Keratinocyte (primary cell): Measurements from ENCODE around the gene ZNF541. TPM values are rescaled to one million over a fixed set of nuclear protein-coding genes. Genes with fewer than 3 reads are reported as not detected.

ENCODE experiments used
- DNase-seq: peaks from one replicate; pipeline ENCODE4 v3.0.0-alpha.2; 2011; ENCODE audit warnings: low read depth, missing footprints, low spot score
- FAIRE-seq: peaks from 2 replicates; lab custom pipeline; 2011; peaks lifted over from hg19 to GRCh38; lab: Jason Lieb, UNC
- H2AFZ ChIP-seq: 2 replicates; pipeline ENCODE4 v1.6.0; 2012; ENCODE audit warnings: low read length, control low read depth, inconsistent platforms; ENCODE audit not compliant: control insufficient read depth
- H3K27ac ChIP-seq: 2 replicates; pipeline ENCODE4 v1.5.1; 2011; ENCODE audit warnings: low read length; ENCODE audit not compliant: control insufficient read depth, insufficient read depth
- H3K27me3 ChIP-seq: 3 replicates; pipeline ENCODE4 v1.6.0; 2011; ENCODE audit warnings: low read length; ENCODE audit not compliant: control insufficient read depth, insufficient read depth; ENCODE audit errors: extremely low read depth
- H3K36me3 ChIP-seq, 2 experiments: 2 replicates in 1 of 2; 3 replicates in 1 of 2; pipeline ENCODE4 v1.5.1; 2011; ENCODE audit warnings: low read length in 2 of 2, mild to moderate bottlenecking in 1 of 2; ENCODE audit not compliant: control insufficient read depth in 2 of 2, insufficient read depth in 2 of 2; ENCODE audit errors: extremely low read depth in 1 of 2
- H3K4me1 ChIP-seq: 3 replicates; pipeline ENCODE4 v1.5.1; 2011; ENCODE audit warnings: low read length; ENCODE audit not compliant: control insufficient read depth, insufficient read depth; ENCODE audit errors: extremely low read depth
- H3K4me2 ChIP-seq: 3 replicates; pipeline ENCODE4 v1.6.0; 2011; ENCODE audit warnings: low read depth, low read length; ENCODE audit not compliant: control insufficient read depth, insufficient read depth; ENCODE audit errors: extremely low read depth
- H3K4me3 ChIP-seq, 3 experiments: fragments of 200-600 bp in 1 of 3; sonication (generic) in 1 of 3; 2 replicates in 2 of 3; 3 replicates in 1 of 3; pipeline ENCODE4 v1.5.1; 2011 to 2016; ENCODE audit warnings: low read length in 3 of 3, mild to moderate bottlenecking in 3 of 3, control low read depth in 2 of 3, inconsistent platforms in 1 of 3, low read depth in 1 of 3, mixed read lengths in 1 of 3, mixed run types in 1 of 3, moderate library complexity in 1 of 3; ENCODE audit not compliant: control insufficient read depth in 2 of 3, insufficient read depth in 2 of 3; ENCODE audit errors: extremely low read depth in 1 of 3
- H3K79me2 ChIP-seq: 2 replicates; pipeline ENCODE4 v1.6.0; 2012; ENCODE audit warnings: low read length; ENCODE audit not compliant: control insufficient read depth, insufficient read depth
- H3K9ac ChIP-seq: 3 replicates; pipeline ENCODE4 v1.6.0; 2011; ENCODE audit warnings: low read length; ENCODE audit not compliant: control insufficient read depth, insufficient read depth; ENCODE audit errors: extremely low read depth
- H3K9me1 ChIP-seq: 3 replicates; pipeline ENCODE4 v1.6.0; 2011; ENCODE audit warnings: low read length; ENCODE audit not compliant: control insufficient read depth, insufficient read depth; ENCODE audit errors: extremely low read depth
- H3K9me3 ChIP-seq: 2 replicates; pipeline ENCODE4 v1.5.1; 2012; ENCODE audit warnings: low read depth, low read length; ENCODE audit not compliant: control insufficient read depth
- H4K20me1 ChIP-seq: 3 replicates; pipeline ENCODE4 v1.6.0; 2011; ENCODE audit warnings: low read length; ENCODE audit not compliant: control insufficient read depth, insufficient read depth; ENCODE audit errors: extremely low read depth
- EZH2 ChIP-seq: IDR thresholded peaks from one replicate; pipeline ENCODE4 v1.6.1; 2012; ENCODE audit warnings: inconsistent platforms, mild to moderate bottlenecking, low read length, moderate library complexity
- dilution Hi-C: fragments of 300-500 bp; cut with MboI; formaldehyde crosslinking; loops from one replicate; pipeline ENCODE4 v1.7.0; 2020; ENCODE audit warnings: low sequenced_read_pairs; ENCODE audit not compliant: extremely low pct_ligation_motif_present
- polyA plus RNA-seq, 5 experiments: library from polyadenylated mRNA; depleted of rRNA in 3 of 5; stranded (reverse) in 3 of 5; stranded (forward) in 1 of 5; unstranded in 1 of 5; fragments of >200 nt; gene quantifications; 1 replicate in 1 of 5; 2 replicates in 3 of 5; 3 replicates in 1 of 5; pipeline versions ENCODE4 v1.2.1 to v1.2.3, GENCODE V29; 2011 to 2012; ENCODE audit warnings: missing spikeins in 2 of 5, low read depth in 1 of 5, low replicate concordance in 1 of 5
- TF ChIP-seq, protein P1 (sequence below), 3 experiments: IDR thresholded peaks in 1 of 3; conservative IDR thresholded peaks in 1 of 3; optimal IDR thresholded peaks in 1 of 3; 2 replicates in 2 of 3; 3 replicates in 1 of 3; pipeline versions ENCODE3 to v1.5.1; 2011; ENCODE audit warnings: low read length in 3 of 3, mild to moderate bottlenecking in 3 of 3, moderate library complexity in 2 of 3, control low read depth in 1 of 3, inconsistent platforms in 1 of 3; ENCODE audit not compliant: insufficient read depth in 2 of 3; ENCODE audit errors: extremely low read depth in 1 of 3

Gene ZNF541
- polyA plus RNA-seq, 1 donor (not counting 4 experiments of a cell fraction or from before 2014, with no cell fraction given), result not detected

GRCh38 chr19:47615714-47616113 lies 42.8 kb upstream of the ZNF541 start:
- DNase-seq, result no peak
- no peaks in the 10 kb centered on the region for H3K9me3 ChIP-seq

GRCh38 chr19:47615230-47615629 lies 42.3 kb upstream of the ZNF541 start:
- H3K4me3 ChIP-seq, result no peak overlapping the region
- peaks cover 0 to 4% of the 10 kb centered on the region in 2 experiments for H3K36me3 ChIP-seq
- no peak overlapping the region for H3K4me2 ChIP-seq
- dilution Hi-C loops, result no loop called here
- no peak for DNase-seq
- H3K9me3 ChIP-seq, result no peaks in the 10 kb centered on the region
- no peak overlapping the region for H3K9ac ChIP-seq
- peaks cover 7% of the 10 kb centered on the region for H3K4me1 ChIP-seq
- H4K20me1 ChIP-seq, result peaks cover 14% of the 10 kb centered on the region
- FAIRE-seq, result no peak
- peaks cover 3% of the 10 kb centered on the region for H3K9me1 ChIP-seq
- TF ChIP-seq, protein P1, sequence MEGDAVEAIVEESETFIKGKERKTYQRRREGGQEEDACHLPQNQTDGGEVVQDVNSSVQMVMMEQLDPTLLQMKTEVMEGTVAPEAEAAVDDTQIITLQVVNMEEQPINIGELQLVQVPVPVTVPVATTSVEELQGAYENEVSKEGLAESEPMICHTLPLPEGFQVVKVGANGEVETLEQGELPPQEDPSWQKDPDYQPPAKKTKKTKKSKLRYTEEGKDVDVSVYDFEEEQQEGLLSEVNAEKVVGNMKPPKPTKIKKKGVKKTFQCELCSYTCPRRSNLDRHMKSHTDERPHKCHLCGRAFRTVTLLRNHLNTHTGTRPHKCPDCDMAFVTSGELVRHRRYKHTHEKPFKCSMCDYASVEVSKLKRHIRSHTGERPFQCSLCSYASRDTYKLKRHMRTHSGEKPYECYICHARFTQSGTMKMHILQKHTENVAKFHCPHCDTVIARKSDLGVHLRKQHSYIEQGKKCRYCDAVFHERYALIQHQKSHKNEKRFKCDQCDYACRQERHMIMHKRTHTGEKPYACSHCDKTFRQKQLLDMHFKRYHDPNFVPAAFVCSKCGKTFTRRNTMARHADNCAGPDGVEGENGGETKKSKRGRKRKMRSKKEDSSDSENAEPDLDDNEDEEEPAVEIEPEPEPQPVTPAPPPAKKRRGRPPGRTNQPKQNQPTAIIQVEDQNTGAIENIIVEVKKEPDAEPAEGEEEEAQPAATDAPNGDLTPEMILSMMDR (optimal IDR thresholded peaks at IDR 0.05 in 1 of 3, IDR thresholded peaks at IDR 0.05 in 1 of 3, conservative IDR thresholded peaks at IDR 0.05 in 1 of 3; ENCODE audit: extremely low read depth in 1 of 3, insufficient read depth in 2 of 3, low read length in 3 of 3), result no peak
- TF ChIP-seq EZH2, result no peak
- peaks cover 91% of the 10 kb centered on the region for H3K79me2 ChIP-seq
- no peaks in the 10 kb centered on the region for H3K27me3 ChIP-seq
- H3K27ac ChIP-seq, result no peak overlapping the region
- H2AFZ ChIP-seq, result no peak overlapping the region

More at GRCh38 chr19:47615714-47616113, 42.8 kb upstream of the ZNF541 start:
- Histone ChIP-seq H2AFZ (no peak overlapping the region), H3K27me3 (no peaks in the 10 kb centered on the region), H3K9me1 (peaks cover 3% of the 10 kb centered on the region), H3K79me2 (peaks cover 91% of the 10 kb centered on the region), H3K9ac (no peak overlapping the region), H3K27ac (no peak overlapping the region), H4K20me1 (peaks cover 16% of the 10 kb centered on the region), H3K36me3 (peaks cover 0 to 4% of the 10 kb centered on the region in 2 experiments), H3K4me1 (peaks cover 2% of the 10 kb centered on the region), H3K4me2 (no peak overlapping the region), H3K4me3 (no peak overlapping the region)
- TF ChIP-seq EZH2, result no peak
- TF ChIP-seq, protein P1 (optimal IDR thresholded peaks at IDR 0.05 in 1 of 3, IDR thresholded peaks at IDR 0.05 in 1 of 3, conservative IDR thresholded peaks at IDR 0.05 in 1 of 3; ENCODE audit: extremely low read depth in 1 of 3, insufficient read depth in 2 of 3, low read length in 3 of 3), result no peak
- dilution Hi-C loops, result no loop called here
- FAIRE-seq, result no peak
